Thoracic aorta (tissue), 2 donors: ENCODE measurements around the gene UGT1A6. TPM values are rescaled to one million over a fixed set of nuclear protein-coding genes. Genes with fewer than 3 reads are reported as not detected.
"Not testable (repeated sequence)": the region's sequence is repeated elsewhere in the genome, so short reads cannot be mapped to it uniquely, and the experiment has no call there.

Experiments
- ATAC-seq: fragments of 150-250 bp; one replicate; pipeline ENCODE4 v1.8.0; 2017; ENCODE audit warnings: low read depth; ENCODE audit not compliant: insufficient number of reproducible peaks, low FRiP score
- DNase-seq: peaks from one replicate; pipeline ENCODE4 v3.0.0-alpha.2; 2020; ENCODE audit warnings: low spot score
- H3K27ac ChIP-seq, 2 donors: fragments of 200-600 bp; sonication (generic); 1 replicate in 1 of 2; 2 replicates in 1 of 2; pipeline ENCODE4 v1.5.1; 2016; ENCODE audit warnings: mild to moderate bottlenecking in 2 of 2, moderate library complexity in 2 of 2
- H3K27me3 ChIP-seq: fragments of 200-600 bp; sonication (generic); replicated peaks from 2 replicates; pipeline ENCODE4 v1.6.0; 2016; ENCODE audit warnings: mild to moderate bottlenecking; ENCODE audit not compliant: insufficient read depth
- H3K36me3 ChIP-seq: fragments of 200-600 bp; sonication (generic); one replicate; pipeline ENCODE4 v1.5.1; 2016
- H3K4me1 ChIP-seq, 2 donors: fragments of 200-600 bp; sonication (generic); 1 replicate in 1 of 2; 2 replicates in 1 of 2; pipeline versions ENCODE4 v1.5.1 to v1.6.0; 2016; ENCODE audit warnings: low read depth in 2 of 2, mild to moderate bottlenecking in 1 of 2; ENCODE audit not compliant: control insufficient read depth in 1 of 2
- H3K4me3 ChIP-seq: fragments of 200-600 bp; sonication (generic); 2 replicates; pipeline ENCODE4 v1.5.1; 2016; ENCODE audit warnings: mild to moderate bottlenecking
- H3K9me3 ChIP-seq: fragments of 200-600 bp; sonication (generic); 2 replicates; pipeline ENCODE4 v1.5.1; 2016
- CTCF ChIP-seq: fragments of 200-600 bp; sonication (generic); IDR thresholded peaks from one replicate; pipeline ENCODE4 v1.5.1; 2019; ENCODE audit warnings: antibody characterized with exemption
- total RNA-seq, 2 donors: library from RNA; depleted of rRNA; stranded (reverse); fragments of >200 nt; gene quantifications; one replicate each; pipeline versions ENCODE4 v1.1.0 to v1.2.3, GENCODE V29; 2016

The UGT1A6 gene
- not detected for total RNA-seq

DNA sequence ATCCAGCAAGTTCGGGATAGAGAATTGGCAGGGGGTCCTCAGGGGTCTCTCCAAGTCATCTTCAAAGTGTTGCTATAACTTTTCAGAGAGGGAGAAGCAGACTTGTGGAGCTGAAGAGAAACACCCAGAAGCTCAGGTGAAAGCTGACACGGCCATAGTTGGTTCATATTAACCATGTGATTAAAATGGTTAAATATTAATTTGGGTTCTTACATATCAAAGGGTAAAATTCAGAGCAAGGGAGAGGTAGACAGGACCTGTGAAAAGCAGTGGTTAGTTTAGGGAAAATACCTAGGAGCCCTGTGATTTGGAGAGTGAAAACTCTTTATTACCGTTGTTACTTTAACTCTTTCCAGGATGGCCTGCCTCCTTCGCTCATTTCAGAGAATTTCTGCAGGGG lies at the start of gene UGT1A6:
Gene UGT1A6 (plus strand): TSS at position 243 of the 400 bp plus-strand sequence. CDS start 115 bp downstream, at position 358.
- Histone ChIP-seq H3K4me3 (no peak within 1 kb of the TSS), H3K27ac (no peak within 1 kb of the TSS), H3K36me3 (no peaks in the 10 kb centered on the region), H3K9me3 (no peaks in the 10 kb centered on the region), H3K27me3 (no peaks in the 10 kb centered on the region), H3K4me1 (no peaks in the 10 kb centered on the region)
- DNase-seq (no peak), ATAC-seq (no peak)
- TF ChIP-seq CTCF, result no peak

- Histone ChIP-seq H3K4me1 (no peaks in the 10 kb centered on the region), H3K9me3 (no peaks in the 10 kb centered on the region), H3K27ac (no peak overlapping the region), H3K4me3 (no peak overlapping the region), H3K36me3 (no peaks in the 10 kb centered on the region), H3K27me3 (no peaks in the 10 kb centered on the region)
- DNase-seq (no peak), ATAC-seq (no peak)
- no peak for TF ChIP-seq CTCF
Observed at GRCh38 chr2:233643128-233643527, 49.6 kb upstream of the UGT1A6 start.

DNA sequence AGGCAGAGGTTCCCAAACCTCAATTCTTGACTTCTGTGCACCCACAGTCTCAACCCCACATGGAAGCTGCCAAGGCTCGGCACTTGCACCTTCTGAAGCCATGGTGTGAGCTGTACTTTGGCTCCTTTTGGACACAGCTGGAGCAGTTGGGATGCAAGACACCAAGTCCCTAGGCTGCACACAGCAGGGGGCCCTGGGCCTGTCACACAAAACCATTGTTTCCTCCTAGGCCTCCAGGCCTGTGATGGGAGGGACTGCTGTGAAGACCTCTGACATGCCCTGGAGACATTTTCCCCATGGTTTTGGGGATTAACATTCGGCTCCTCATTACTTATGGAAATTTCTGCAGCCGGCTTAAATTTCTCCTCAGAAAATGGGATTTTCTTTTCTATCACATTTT lies 46.7 kb upstream of the UGT1A6 start:
- ATAC-seq, H3K27me3 ChIP-seq, H3K4me1 ChIP-seq, H3K36me3 ChIP-seq, H3K27ac ChIP-seq, H3K4me3 ChIP-seq, H3K9me3 ChIP-seq, DNase-seq: not testable (repeated sequence)

DNA sequence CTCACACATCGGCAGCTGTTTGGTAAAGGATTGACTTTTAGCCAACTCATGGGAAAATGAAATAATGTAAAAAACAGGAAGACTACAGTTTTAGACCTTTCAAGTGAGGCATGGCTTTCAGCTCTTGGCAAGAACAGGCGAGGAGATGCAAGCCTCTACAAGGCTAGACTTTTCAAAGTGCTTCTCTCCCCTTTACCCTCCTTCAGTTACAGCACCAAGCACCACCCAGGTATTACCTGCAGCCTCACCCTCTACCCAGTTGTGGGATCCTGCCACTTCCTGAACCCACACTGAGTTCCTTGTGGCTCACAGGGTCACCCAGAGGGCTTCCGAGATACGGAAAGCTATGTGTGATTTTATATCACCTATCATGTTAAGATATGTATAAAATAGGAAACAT lies 41.7 kb upstream of the UGT1A6 start:
- H3K9me3 ChIP-seq, result no peaks in the 10 kb centered on the region
- ATAC-seq (no peak), DNase-seq (no peak)
- H3K4me1 ChIP-seq, result no peaks in the 10 kb centered on the region
- H3K36me3 ChIP-seq, result no peaks in the 10 kb centered on the region
- H3K27ac ChIP-seq, result no peak overlapping the region
- no peaks in the 10 kb centered on the region for H3K27me3 ChIP-seq
- no peak overlapping the region for H3K4me3 ChIP-seq
- TF ChIP-seq CTCF, result no peak

DNA sequence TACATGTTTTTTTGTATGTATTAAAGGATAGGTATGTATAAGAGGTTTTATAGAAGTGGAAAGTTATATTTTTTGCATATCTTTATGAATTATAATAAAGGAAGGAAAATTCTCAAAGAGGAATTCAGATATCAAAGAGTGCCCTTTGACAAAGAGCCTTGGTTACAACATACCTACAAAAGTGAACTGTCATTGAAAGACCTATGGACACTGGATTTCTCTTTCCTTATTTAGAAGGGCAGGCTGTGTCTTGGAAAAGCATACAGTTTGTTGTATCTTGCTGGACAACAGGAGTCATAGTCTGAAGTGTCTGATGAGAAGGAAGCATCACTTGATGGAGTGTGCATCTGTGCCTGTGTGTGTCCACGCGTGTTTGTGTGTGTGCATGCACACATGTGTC lies 41.3 kb upstream of the UGT1A6 start:
- ATAC-seq (no peak), DNase-seq (no peak)
- Histone ChIP-seq H3K36me3 (no peaks in the 10 kb centered on the region), H3K27me3 (no peaks in the 10 kb centered on the region), H3K27ac (no peak overlapping the region), H3K9me3 (no peaks in the 10 kb centered on the region), H3K4me3 (no peak overlapping the region), H3K4me1 (no peaks in the 10 kb centered on the region)
- no peak for TF ChIP-seq CTCF

GRCh38 chr2:233654501-233654900 lies 38.2 kb upstream of the UGT1A6 start:
- Histone ChIP-seq H3K4me3 (no peak overlapping the region), H3K4me1 (no peaks in the 10 kb centered on the region), H3K9me3 (no peaks in the 10 kb centered on the region), H3K27ac (no peak overlapping the region), H3K36me3 (no peaks in the 10 kb centered on the region), H3K27me3 (no peaks in the 10 kb centered on the region)
- no peak for DNase-seq
- no peak for TF ChIP-seq CTCF
- ATAC-seq, result no peak
